8988T (cell line): ENCODE data around the gene ELFN1.

Experiments used
- DNase-seq: peaks from one replicate; pipeline ENCODE4 v3.0.0; 2011

The ELFN1 gene

GRCh38 chr7:1745576-1746490 is 75.8 kb downstream of the ELFN1 start:
- no peak for DNase-seq

GRCh38 chr7:1746491-1746975 is 76.5 kb downstream of the ELFN1 start:
- no peak for DNase-seq

- DNase-seq: no peak
Observed at GRCh38 chr7:1747004-1747801, 77.1 kb downstream of the ELFN1 start.

GRCh38 chr7:1748076-1748838 is 78.2 kb downstream of the ELFN1 start:
- peak; percentile 24 for DNase-seq

- DNase-seq: peak; percentile 43
Observed at GRCh38 chr7:1748839-1749173, 78.7 kb downstream of the ELFN1 start.

- DNase-seq: no peak
Observed at GRCh38 chr7:1749351-1749863, 79.3 kb downstream of the ELFN1 start.

- no peak for DNase-seq
Observed at GRCh38 chr7:1749864-1750466, 79.9 kb downstream of the ELFN1 start.

GRCh38 chr7:1750541-1751021 is 80.5 kb downstream of the ELFN1 start:
- no peak for DNase-seq

- DNase-seq: no peak
Observed at GRCh38 chr7:1752111-1752510, 82.0 kb downstream of the ELFN1 start.

- no peak for DNase-seq
Observed at GRCh38 chr7:1752771-1753563, 82.9 kb downstream of the ELFN1 start.

- DNase-seq: no peak
Observed at GRCh38 chr7:1753564-1753867, 83.4 kb downstream of the ELFN1 start.

GRCh38 chr7:1754345-1754908 is 84.3 kb downstream of the ELFN1 start:
- no peak for DNase-seq

GRCh38 chr7:1755783-1756625 is 85.9 kb downstream of the ELFN1 start:
- no peak for DNase-seq

GRCh38 chr7:1757601-1758000 is 87.5 kb downstream of the ELFN1 start:
- DNase-seq: no peak

GRCh38 chr7:1758028-1758858 is 88.2 kb downstream of the ELFN1 start:
- DNase-seq: peak; percentile 27

- no peak for DNase-seq
Observed at GRCh38 chr7:1758859-1759521, 88.9 kb downstream of the ELFN1 start.

- DNase-seq: no peak
Observed at GRCh38 chr7:1761097-1761496, 91.0 kb downstream of the ELFN1 start.

GRCh38 chr7:1761774-1762173 is 91.7 kb downstream of the ELFN1 start:
- no peak for DNase-seq
